Thymus (tissue), 11 donors: ENCODE results near the gene C9orf72. TPM values are rescaled to one million over a fixed set of nuclear protein-coding genes. Genes with fewer than 3 reads are reported as not detected.

Experiments used
- DNase-seq, 9 donors: peaks; one replicate each; pipeline ENCODE4 v3.0.0-alpha.2; 2013; ENCODE audit warnings: low spot score in 9 of 9, low read depth in 6 of 9, missing footprints in 1 of 9
- H3K27ac ChIP-seq, 2 donors: one replicate each; pipeline ENCODE4 v1.5.1; 2013; ENCODE audit warnings: control low read depth in 1 of 2, low read depth in 1 of 2, low read length in 1 of 2, mild to moderate bottlenecking in 1 of 2, moderate library complexity in 1 of 2
- H3K27me3 ChIP-seq, 2 donors: one replicate each; pipeline ENCODE4 v1.5.1; 2013; ENCODE audit warnings: low read length in 1 of 2; ENCODE audit not compliant: control insufficient read depth in 2 of 2, insufficient read depth in 1 of 2
- H3K36me3 ChIP-seq, 2 donors: one replicate each; pipeline ENCODE4 v1.5.1; 2013; ENCODE audit warnings: low read length in 1 of 2, mild to moderate bottlenecking in 1 of 2, moderate library complexity in 1 of 2; ENCODE audit not compliant: control insufficient read depth in 2 of 2, insufficient read depth in 2 of 2
- H3K4me1 ChIP-seq, 2 donors: one replicate each; pipeline ENCODE4 v1.5.1; 2013; ENCODE audit warnings: low read length in 2 of 2; ENCODE audit not compliant: control insufficient read depth in 2 of 2, insufficient read depth in 2 of 2
- H3K4me3 ChIP-seq, 2 donors: one replicate each; pipeline ENCODE4 v1.5.1; 2013; ENCODE audit warnings: low read length in 2 of 2, control low read depth in 1 of 2, mild to moderate bottlenecking in 1 of 2
- H3K9me3 ChIP-seq, 2 donors: one replicate each; pipeline ENCODE4 v1.5.1; 2013; ENCODE audit warnings: low read length in 1 of 2, mild to moderate bottlenecking in 1 of 2; ENCODE audit not compliant: control insufficient read depth in 2 of 2, insufficient read depth in 1 of 2
- WGBS: extraction: QIAGEN DNeasy Blood & Tissue Kit; methylation state at CpG from one replicate; pipeline ENCODE4 v1.1.7; 2013; 5-methylcytosine and 5-hydroxymethylcytosine counted together
- polyA plus RNA-seq: library from polyadenylated mRNA; stranded (reverse); fragments of 200-250 nt; gene quantifications from one replicate; pipeline ENCODE4 v1.2.3, GENCODE V29; 2013
- total RNA-seq: library from RNA; stranded (reverse); fragments of 120-200 nt; gene quantifications from one replicate; pipeline ENCODE4 v1.2.4, GENCODE V29; 2013
- donor health status: healthy.

Gene C9orf72
- total and polyA plus RNA-seq, 2 donors, result 18.7 to 38.1 TPM

- Histone ChIP-seq H3K27ac (peak within 1 kb of the TSS; percentile 74 to 77), H3K36me3 (no peaks in the 10 kb centered on the region), H3K27me3 (peaks cover 4 to 23% of the 10 kb centered on the region in 2 donors), H3K4me3 (peak within 1 kb of the TSS; percentile 53 to 64), H3K9me3 (no peaks in the 10 kb centered on the region), H3K4me1 (peaks cover 10 to 23% of the 10 kb centered on the region in 2 donors)
- DNase-seq, result peak in 8 of 9 donors; percentile 36 to 79 (median 58)
- 3% methylated on average over 74 of the region's 74 CpGs for WGBS
Measured at GRCh38 chr9:27529316-27530278, 43.7 kb downstream of the C9orf72 start, which contains the start of gene MOB3B. MOB3B (minus strand) TSS chr9:27529814; CDS start chr9:27455550, 74,264 bp downstream.

GRCh38 chr9:27528886-27529315, 44.4 kb downstream of the C9orf72 start:
- Histone ChIP-seq H3K4me3 (peak overlapping the region; percentile 53 to 64), H3K27ac (peak overlapping the region; percentile 74 to 77), H3K9me3 (no peaks in the 10 kb centered on the region), H3K4me1 (peaks cover 10 to 23% of the 10 kb centered on the region in 2 donors), H3K36me3 (no peaks in the 10 kb centered on the region), H3K27me3 (peaks cover 4 to 23% of the 10 kb centered on the region in 2 donors)
- under 1% methylated on average over 25 of the region's 25 CpGs for WGBS
- peak in 7 of 9 donors; percentile 7 to 50 (median 27) for DNase-seq

- WGBS, result 4% methylated on average over 44 of the region's 44 CpGs
- Histone ChIP-seq H3K4me3 (peak overlapping the region; percentile 53 to 64), H3K4me1 (peaks cover 10 to 23% of the 10 kb centered on the region in 2 donors), H3K27me3 (peaks cover 4 to 23% of the 10 kb centered on the region in 2 donors), H3K36me3 (no peaks in the 10 kb centered on the region), H3K27ac (peak overlapping the region; percentile 44 to 74), H3K9me3 (no peaks in the 10 kb centered on the region)
- DNase-seq, result peak in 8 of 9 donors; percentile 22 to 76 (median 42)
Measured at GRCh38 chr9:27528076-27528885, 45.0 kb downstream of the C9orf72 start.

- Histone ChIP-seq H3K36me3 (no peaks in the 10 kb centered on the region), H3K27ac (peak overlapping the region in 1 of 2 donors; percentile 44), H3K4me3 (peak overlapping the region; percentile 53 to 64), H3K27me3 (peaks cover 4 to 23% of the 10 kb centered on the region in 2 donors), H3K4me1 (peaks cover 10 to 23% of the 10 kb centered on the region in 2 donors), H3K9me3 (no peaks in the 10 kb centered on the region)
- DNase-seq, result no peak
- 63% methylated on average over 8 of the region's 8 CpGs for WGBS
Measured at GRCh38 chr9:27527702-27528075, 45.6 kb downstream of the C9orf72 start.

GRCh38 chr9:27524236-27524635, 49.0 kb downstream of the C9orf72 start, which contains the start of gene IFNK:
IFNK (plus strand) TSS chr9:27524290; CDS start chr9:27524337, 47 bp downstream.
- no peaks in the 10 kb centered on the region for H3K36me3 ChIP-seq
- no peak within 1 kb of the TSS for H3K27ac ChIP-seq
- peaks cover 4 to 20% of the 10 kb centered on the region in 2 donors for H3K27me3 ChIP-seq
- no peak within 1 kb of the TSS for H3K4me3 ChIP-seq
- H3K4me1 ChIP-seq, result peaks cover 9 to 19% of the 10 kb centered on the region in 2 donors
- no peaks in the 10 kb centered on the region for H3K9me3 ChIP-seq
- no peak for DNase-seq
- 89% methylated on average over 2 of the region's 2 CpGs for WGBS

- peaks cover 4 to 9% of the 10 kb centered on the region in 2 donors for H3K27me3 ChIP-seq
- no peak overlapping the region for H3K27ac ChIP-seq
- no peaks in the 10 kb centered on the region for H3K9me3 ChIP-seq
- no peak for DNase-seq
- H3K4me1 ChIP-seq, result peaks cover 4 to 8% of the 10 kb centered on the region in 2 donors
- H3K4me3 ChIP-seq, result no peak overlapping the region
- H3K36me3 ChIP-seq, result no peaks in the 10 kb centered on the region
Measured at GRCh38 chr9:27523141-27523540, 50.1 kb downstream of the C9orf72 start.

- Histone ChIP-seq H3K27me3 (no peaks in the 10 kb centered on the region), H3K4me3 (no peak overlapping the region), H3K9me3 (no peaks in the 10 kb centered on the region), H3K4me1 (no peaks in the 10 kb centered on the region), H3K36me3 (no peaks in the 10 kb centered on the region), H3K27ac (no peak overlapping the region)
- WGBS, result 95% methylated on average over 4 of the region's 4 CpGs
- DNase-seq, result no peak
Measured at GRCh38 chr9:27520986-27521385, 52.3 kb downstream of the C9orf72 start.

- Histone ChIP-seq H3K4me3 (no peak overlapping the region), H3K36me3 (no peaks in the 10 kb centered on the region), H3K9me3 (no peaks in the 10 kb centered on the region), H3K27ac (no peak overlapping the region), H3K4me1 (no peaks in the 10 kb centered on the region), H3K27me3 (no peaks in the 10 kb centered on the region)
- DNase-seq, result no peak
- 95% methylated on average over 10 of the region's 10 CpGs for WGBS
Measured at GRCh38 chr9:27519466-27520465, 53.5 kb downstream of the C9orf72 start.
